GM13976 (cell line): ENCODE measurements around the gene MRPL2.

Source experiments
- DNase-seq: peaks from one replicate; pipeline ENCODE4 v3.0.0; 2012; ENCODE audit warnings: low spot score
- in situ Hi-C: fragments of 300-500 bp; cut with MboI; formaldehyde crosslinking; loops from one replicate; pipeline ENCODE4 v1.12.0; 2022; ENCODE audit warnings: low sequenced_read_pairs, mixed read lengths, inconsistent platforms; ENCODE audit not compliant: unreplicated experiment
- TF ChIP-seq, protein P1 (sequence below): IDR thresholded peaks from 2 replicates; pipeline ENCODE4 v1.5.1; 2012; ENCODE audit warnings: borderline replicate concordance, mild to moderate bottlenecking; ENCODE audit not compliant: insufficient read depth; ENCODE audit errors: extremely low read depth, missing control alignments, control extremely low read depth

MRPL2 gene

DNA sequence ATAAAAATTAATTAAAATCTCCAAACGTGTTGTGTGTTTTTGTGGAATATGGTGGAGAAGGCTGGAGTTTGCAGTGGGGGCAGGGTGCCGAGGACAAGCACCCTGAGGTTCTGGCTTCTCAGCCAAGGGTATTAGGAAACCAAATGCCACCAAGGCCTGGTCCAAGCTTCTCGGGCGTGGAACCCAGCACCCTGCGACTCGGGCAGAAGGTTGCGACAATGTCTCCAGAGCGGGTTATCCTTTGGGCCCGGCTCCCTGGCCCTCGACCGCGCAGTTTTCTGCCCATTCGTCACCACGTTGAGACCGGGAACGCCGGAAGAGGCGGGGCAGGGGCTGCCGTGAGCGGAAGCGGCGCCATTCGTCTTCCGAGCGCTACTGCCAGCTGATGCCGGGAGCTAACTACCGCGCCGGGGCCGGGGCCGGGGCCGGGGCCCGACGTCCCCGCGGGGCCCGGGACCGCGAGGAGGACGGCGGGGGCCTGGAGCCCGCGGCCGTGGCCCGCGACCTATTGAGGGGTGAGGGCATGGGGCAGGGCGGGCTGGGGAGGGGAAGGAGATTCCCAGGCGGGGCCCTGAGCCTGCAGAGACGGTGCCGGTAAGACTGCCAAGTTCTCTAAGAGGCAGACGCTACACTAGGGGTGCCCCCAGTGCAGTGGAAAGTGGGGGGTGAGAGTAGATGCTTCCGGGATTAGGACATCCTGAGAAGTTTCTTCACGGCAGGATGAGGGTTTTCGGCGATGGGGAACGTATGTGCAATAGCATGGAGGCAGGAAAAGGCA is 37.8 kb downstream of the MRPL2 start, which contains the start of gene RRP36:
Gene RRP36 (plus strand): TSS at position 354 of the 778 bp plus-strand sequence. CDS start 32 bp downstream, at position 386.
- in situ Hi-C loops: no loop called here
- DNase-seq: peak; percentile 90
- TF ChIP-seq, protein P1, sequence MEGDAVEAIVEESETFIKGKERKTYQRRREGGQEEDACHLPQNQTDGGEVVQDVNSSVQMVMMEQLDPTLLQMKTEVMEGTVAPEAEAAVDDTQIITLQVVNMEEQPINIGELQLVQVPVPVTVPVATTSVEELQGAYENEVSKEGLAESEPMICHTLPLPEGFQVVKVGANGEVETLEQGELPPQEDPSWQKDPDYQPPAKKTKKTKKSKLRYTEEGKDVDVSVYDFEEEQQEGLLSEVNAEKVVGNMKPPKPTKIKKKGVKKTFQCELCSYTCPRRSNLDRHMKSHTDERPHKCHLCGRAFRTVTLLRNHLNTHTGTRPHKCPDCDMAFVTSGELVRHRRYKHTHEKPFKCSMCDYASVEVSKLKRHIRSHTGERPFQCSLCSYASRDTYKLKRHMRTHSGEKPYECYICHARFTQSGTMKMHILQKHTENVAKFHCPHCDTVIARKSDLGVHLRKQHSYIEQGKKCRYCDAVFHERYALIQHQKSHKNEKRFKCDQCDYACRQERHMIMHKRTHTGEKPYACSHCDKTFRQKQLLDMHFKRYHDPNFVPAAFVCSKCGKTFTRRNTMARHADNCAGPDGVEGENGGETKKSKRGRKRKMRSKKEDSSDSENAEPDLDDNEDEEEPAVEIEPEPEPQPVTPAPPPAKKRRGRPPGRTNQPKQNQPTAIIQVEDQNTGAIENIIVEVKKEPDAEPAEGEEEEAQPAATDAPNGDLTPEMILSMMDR: no peak

DNA sequence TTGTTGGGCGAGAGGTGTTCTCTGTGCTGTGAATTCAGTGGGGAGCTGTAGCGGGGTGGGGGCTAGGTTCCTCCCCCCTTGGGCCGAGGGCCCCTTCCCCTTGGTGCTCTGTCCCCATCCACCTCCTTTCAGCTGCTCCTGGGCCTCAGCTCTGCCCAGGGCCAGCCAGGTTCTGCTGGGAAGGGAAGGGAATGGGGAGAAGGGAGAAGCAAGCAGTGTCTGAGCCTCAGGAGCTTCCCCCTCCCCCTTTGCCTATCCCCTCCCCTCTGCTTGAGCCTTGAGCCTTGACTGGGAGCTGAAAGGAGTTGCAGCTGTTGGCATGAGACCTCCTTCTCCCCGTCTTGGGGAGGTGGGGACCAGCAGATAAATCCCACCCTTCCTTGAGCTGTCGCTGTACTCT is 38.4 kb downstream of the MRPL2 start:
- in situ Hi-C loops: no loop called here
- no peak for DNase-seq
- TF ChIP-seq, protein P1: no peak

DNA sequence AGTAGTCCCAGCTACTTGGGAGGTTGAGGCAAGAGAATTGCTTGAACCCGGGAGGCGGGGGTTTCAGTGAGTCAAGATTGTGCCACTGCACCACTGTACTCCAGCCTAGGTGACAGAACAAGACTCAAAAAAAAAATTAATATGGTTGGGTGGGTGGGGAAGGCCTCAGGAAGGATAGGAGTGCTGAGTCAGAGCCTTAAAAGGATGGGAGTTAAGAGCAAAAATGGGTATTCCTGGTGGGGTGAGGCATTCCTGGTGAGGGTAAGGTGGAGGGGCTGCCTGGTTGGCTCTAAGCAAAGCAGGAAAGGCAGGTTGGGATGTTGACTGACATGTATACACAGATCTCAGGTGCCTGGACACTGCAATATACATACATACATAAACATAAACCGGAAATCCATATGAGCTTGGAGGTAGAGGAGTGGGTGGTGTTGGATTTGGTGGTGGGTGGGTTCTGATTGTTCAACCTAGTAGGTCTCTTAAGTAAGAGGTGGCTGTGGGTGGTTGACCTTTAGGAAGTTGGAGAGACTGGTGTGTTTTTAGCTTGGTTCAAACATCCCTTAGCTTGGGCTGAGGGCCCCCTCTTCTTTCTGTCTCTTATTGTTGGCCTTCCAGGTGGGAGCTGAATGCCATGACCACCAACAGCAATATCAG is 39.1 kb downstream of the MRPL2 start:
- TF ChIP-seq, protein P1: no peak
- DNase-seq: no peak
- in situ Hi-C loops: no loop called here

DNA sequence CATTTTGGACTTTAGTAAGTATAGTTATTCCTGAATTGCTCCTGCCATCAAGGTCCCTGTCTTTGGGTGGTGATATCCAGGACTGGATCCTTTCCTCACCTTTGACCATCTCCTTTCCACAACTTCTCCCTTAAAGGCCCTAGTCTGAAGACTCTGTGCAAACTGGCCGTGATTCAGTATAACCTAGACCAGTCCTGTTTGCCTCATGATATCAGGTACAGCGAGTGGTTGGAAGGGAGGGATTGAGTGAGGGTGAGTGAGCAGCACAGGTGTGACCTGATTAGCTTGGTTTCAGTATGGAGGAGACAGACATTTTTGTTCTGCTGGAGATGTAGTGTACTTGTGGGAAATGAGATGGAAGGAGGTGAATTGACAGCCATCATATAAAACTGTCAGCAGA is 40.1 kb downstream of the MRPL2 start:
- no peak for DNase-seq
- in situ Hi-C loops: no loop called here
- TF ChIP-seq, protein P1: no peak

DNA sequence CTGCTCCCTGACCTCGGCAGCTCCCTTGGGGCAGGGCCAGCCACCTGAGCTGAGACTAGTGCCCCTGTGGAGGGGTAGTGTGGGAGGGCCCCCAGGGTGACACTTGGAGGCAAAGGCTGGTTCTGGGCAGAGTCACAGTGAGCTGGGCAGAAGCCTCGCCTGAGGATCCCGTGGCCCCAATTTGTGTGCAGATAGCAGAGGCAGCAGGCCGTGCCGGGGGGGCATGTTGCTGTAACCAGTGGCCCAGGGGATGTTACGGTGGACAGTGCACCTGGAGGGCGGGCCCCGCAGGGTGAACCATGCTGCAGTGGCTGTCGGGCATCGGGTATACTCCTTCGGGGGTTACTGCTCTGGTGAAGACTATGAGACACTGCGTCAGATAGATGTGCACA is 42.3 kb downstream of the MRPL2 start:
- TF ChIP-seq, protein P1: no peak
- DNase-seq: no peak
- in situ Hi-C loops: no loop called here

DNA sequence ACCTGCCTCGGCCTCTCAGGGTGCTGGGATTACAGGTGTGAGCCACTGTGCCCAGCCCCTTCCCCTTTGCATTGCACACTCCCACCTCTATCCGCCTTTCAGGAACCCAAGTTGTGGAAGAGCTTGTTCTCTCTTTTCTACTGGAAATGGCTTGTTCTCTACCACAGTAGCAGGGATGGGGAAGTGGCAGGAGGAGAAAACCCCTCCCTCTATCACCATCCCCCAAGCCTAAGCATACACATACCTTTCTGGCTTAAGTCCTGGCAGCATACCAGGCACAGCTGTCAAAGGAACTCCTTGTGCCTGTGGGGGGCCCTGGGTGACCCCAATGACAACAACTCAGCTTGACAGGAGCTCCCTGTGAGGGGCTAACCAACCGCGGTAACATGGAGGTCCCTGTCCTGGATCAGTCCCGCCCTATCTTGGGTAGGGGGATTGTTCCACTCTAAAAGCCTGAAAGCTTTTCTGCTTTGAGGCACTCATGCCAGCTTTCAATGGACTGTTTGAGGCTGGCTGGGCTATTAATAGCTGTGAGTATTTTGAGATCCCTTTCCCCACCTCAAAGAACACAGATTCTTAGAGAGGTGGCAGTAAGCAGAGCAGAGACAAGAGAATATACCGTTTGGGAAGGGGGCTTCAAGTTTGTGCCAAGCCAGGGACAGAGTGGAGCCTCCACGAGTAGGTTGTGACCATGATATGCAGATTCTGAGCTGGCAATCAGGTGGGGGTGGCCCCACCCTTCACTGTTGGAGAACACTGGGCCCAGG is 42.9 kb downstream of the MRPL2 start:
- TF ChIP-seq, protein P1: no peak
- DNase-seq: no peak
- in situ Hi-C loops: no loop called here
